ENCODE measurements around the gene SPATA21.
"Not testable (repeated sequence)": the region's sequence is repeated elsewhere in the genome, so short reads cannot be mapped to it uniquely, and the experiment has no call there.

SPATA21 gene

GRCh38 chr1:16436946-16437474 lies at the start of gene SPATA21:
Gene SPATA21 (minus strand): TSS chr1:16437424. CDS start chr1:16431371, 6,053 bp downstream.
- no peak for DNase-seq

DNA sequence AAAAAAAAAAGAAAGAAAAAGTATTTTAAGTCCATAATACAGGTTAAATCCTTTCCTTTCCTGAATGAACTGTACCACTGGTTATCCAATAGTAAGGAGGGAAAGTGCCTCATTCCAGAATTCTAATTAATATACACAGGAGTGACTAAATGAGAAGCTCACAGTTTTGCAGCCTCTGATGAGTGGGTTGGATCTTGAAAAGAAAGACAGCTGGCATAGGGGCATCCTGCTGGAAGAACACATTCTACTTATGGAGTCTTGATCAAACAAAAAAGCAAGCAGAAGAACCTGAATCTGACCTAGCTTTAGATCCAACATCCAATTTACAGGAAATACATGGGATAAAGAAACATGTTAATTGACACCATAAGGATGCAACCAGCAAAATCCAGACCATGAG lies 49.8 kb upstream of the SPATA21 start:
- DNase-seq, result not testable (repeated sequence)

DNA sequence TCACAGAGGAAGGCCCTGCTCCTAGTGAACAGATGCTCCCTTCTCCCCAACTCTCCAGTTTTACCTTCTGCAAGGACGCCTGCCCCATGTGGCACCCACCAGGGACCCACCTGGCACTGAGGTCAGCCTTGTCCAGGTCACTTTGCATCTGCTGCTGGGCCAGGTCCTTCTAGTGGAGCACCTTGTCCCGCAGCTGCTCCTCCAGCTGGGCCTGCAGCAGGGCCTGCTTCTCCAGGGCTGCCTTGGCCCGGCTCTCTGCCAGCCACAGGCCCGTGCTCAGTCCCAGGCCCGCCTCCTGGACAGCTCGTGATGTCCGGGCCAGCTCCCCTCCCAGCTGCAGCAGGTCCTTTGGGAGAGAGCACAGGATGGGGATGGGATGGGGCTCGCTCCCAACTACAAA lies 49.1 kb upstream of the SPATA21 start:
- not testable (repeated sequence) for DNase-seq

DNA sequence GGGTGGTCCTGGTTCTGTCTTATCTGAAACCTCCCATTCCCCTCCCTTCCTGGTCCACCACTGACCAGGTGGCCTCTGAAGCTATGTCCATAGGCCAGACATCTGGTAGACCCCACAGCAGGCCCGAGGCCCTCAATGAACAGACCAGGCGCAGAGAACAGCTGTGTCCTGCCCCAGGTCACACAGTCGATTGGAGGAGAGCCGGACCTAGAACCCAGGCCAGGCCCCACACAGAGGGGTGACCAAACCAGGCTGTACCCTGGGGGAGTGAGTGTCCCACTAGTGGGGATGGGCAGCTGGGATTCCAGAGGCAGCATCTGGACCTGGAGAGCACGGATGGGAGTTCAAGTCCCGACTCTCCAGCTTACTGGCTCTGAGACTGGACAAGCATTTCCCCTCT lies 47.7 kb upstream of the SPATA21 start:
- no peak for DNase-seq

DNA sequence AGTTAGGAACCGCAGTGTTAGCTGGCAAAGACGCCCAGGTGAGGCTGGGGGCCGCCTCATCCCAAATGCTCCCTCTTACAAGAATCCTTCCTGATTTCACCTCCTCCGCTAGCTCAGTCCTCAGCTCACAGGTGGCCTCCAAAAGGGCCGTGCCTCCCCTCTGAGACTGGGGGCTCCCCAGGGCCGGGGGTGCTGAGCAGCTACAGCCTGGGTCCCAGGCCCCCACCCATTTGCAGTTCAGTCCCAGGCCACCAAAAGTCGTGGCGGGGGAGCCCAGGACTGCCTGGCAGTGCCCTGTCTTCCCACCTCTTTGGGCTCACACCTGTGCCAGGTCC lies 47.2 kb upstream of the SPATA21 start:
- no peak for DNase-seq

- DNase-seq, result not testable (repeated sequence)
Measured at GRCh38 chr1:16483639-16484500, 46.6 kb upstream of the SPATA21 start.

DNA sequence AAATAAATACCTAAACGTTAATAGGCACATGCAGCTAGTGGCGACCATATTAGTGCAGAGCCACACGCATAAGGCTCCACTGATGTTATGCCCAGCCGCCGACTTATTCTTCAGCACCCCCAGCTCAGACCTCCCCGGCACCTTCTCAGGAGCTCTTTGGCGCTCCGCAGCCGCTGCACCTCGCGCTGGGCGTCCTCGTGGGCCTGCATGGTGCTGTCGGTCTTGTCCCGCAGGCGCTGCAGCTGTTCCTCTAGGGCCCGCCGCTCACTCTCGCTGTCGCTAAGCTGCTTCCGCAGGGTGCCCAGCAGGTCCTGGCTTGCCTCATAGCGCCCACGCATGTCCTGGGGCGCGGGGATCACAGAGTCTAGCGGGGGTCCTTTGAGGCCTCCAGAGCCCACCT lies 45.9 kb upstream of the SPATA21 start:
- DNase-seq, result not testable (repeated sequence)

DNA sequence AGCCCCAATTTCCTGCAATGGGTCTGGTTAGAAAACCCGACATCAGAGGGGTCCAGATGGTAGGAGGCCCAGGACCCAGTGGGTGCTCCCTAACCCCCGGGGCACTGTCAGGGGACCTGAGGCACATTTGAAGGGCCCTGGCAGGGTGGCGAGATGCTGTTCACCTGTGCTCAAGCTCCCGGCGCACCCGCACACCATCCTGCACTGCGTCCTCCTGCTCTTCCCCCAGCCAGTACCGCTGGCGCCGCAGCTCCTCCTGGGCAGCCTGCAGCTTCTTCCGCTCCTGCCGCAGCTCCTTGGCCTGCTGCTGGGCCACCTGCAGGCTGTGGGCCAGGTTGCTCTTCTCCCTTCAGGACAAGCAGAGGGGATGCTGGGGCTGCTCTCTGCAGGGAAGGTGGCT lies 40.9 kb upstream of the SPATA21 start:
- no peak for DNase-seq

DNA sequence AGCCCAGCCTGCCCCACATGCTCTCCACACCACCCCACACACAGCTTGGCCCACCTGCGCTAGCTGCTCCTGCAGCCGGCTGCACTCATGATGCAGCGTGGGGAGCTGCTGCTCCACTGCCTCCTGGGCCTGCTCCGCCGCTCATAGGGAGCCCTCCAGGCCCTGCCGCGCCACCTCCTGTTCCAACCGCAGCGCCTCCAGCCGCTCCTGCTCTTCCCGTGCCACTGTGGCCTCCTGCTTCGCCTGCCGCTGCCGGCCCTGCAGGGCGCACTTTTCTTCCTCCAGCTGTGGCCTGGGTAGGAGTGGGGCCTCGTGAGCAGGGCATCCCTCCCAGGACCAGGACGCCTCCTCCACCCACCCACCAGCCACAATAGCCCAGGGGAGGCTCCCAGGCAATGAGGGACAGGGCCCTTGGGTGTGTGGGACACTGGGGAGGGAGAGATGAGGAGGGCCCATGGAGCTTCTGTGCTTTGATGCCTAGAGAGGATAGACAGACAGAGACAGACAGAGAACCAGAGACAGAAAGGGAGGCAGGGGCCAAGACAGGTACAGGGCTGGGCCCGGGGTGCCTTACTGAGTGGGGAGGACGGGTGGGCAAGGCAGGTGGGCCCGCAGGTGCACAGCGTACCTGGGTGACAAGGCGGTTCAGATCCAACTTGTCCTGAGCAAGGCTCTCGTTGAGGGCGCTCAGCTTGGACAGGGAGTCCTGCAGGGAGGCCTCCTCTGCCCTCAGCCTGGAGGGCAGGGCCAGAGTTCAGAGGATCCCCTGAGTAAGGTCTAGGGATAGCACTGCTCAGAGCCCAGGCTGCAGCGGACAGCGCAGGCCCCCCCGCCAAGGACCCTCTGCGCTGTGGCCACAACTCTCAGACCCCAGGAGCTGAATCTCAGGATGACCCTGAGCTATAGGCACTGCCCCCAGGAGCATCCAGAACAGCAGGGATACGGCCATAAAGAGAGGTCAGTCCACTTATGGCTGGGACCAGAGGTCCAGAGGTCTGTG lies 38.8 kb upstream of the SPATA21 start:
- not testable (repeated sequence) for DNase-seq

GRCh38 chr1:16474891-16475290 lies 37.7 kb upstream of the SPATA21 start:
- DNase-seq, result not testable (repeated sequence)

- DNase-seq, result no peak
Measured at GRCh38 chr1:16474166-16474800, 37.1 kb upstream of the SPATA21 start.

- DNase-seq, result no peak
Measured at GRCh38 chr1:16468558-16468957, 31.3 kb upstream of the SPATA21 start.

DNA sequence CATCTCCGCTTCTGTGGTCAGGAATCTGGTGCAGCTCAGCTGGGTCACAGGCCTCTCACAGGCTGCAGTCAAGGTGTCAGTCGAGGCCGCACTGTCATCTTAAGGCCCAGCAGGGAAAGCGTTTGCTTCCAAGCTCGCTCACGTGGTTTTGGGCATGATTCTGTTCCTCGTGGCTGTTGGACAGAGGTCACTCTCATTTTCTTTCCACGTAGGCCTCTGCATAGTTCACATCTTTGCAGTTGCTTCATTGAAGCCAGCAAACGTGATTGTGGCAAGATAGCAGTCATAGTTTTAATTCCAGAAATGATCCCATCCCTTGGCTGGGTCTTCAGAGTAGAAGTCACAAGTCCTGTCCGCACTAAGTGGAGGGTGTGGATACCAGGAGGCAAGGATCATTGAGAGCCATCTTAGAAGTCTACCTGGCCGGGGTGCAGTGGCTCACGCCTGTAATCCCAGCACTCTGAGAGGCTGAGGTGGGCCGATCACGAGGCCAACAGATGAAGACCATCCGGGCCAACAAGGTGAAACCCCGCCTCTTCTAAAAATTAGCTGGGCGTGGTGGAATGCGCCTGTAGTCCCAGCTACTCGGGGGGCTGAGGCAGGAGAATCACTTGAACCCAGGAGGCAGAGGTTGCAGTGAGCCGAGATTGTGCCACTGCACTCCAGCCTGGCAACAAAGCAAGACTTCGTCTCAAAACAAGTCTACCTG lies 27.8 kb upstream of the SPATA21 start:
- no peak for DNase-seq

- DNase-seq, result no peak
Measured at GRCh38 chr1:16462773-16463330, 25.6 kb upstream of the SPATA21 start.

- no peak for DNase-seq
Measured at GRCh38 chr1:16461681-16462080, 24.5 kb upstream of the SPATA21 start.

- no peak for DNase-seq
Measured at GRCh38 chr1:16459352-16459925, 22.2 kb upstream of the SPATA21 start.

DNA sequence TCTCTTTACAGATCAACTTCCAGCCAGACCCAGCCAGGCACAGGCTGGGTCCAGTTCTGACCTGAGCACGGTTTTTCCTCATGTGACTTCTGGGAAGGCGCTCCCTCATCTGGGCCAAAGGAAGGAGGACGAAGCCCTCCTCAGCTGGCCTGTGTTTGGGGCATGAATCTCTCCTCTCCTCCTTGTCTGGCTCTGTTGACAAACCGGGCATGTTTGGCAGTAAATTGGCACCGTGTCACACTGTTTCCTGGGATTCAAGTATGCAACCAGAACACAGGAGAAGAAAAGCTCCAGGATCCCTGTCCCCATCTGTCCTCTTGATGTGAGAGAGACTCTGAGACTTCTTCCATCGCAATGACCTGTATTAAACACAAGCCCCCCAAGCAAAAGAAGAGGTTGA lies 21.6 kb upstream of the SPATA21 start:
- DNase-seq, result no peak

- DNase-seq, result not testable (repeated sequence)
Measured at GRCh38 chr1:16456151-16456550, 18.9 kb upstream of the SPATA21 start.

DNA sequence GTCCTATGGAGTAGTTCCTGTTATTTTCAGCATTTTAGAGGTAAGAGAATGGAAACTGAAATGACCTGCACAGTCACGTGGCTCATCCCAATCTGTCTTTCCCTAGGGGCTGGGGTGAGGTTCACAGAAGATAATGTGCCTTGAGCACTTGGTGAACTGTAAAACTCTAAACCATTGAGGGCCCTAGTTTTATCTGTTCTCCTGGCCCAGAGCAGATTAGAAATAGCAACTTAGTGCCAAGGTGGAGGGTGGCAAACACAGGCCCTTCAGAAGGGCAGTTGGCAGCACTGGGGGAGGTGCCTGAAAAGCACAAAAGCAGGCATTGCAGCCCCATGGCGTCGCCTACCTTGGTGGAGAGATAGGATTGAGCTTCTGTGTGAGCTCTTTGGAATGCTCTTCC lies 17.7 kb upstream of the SPATA21 start:
- DNase-seq, result not testable (repeated sequence)

GRCh38 chr1:16451841-16452528 lies 14.8 kb upstream of the SPATA21 start:
- no peak for DNase-seq
